ENCODE measurements around the gene ZNF428. TPM values are rescaled to one million over a fixed set of nuclear protein-coding genes. Genes with fewer than 3 reads are reported as not detected.

ZNF428 gene, protein sequence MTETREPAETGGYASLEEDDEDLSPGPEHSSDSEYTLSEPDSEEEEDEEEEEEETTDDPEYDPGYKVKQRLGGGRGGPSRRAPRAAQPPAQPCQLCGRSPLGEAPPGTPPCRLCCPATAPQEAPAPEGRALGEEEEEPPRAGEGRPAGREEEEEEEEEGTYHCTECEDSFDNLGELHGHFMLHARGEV
- total RNA-seq = 10 to 100 TPM; 24.1 to 37.8 TPM

- Histone ChIP-seq H3K4me3 (peak within 1 kb of the TSS; percentile 72), H3K36me3 (no peaks in the 10 kb centered on the region), H3K27ac (peak within 1 kb of the TSS; percentile 80 to 84), H3K4me1 (ENCODE audit: control insufficient read depth in 1 of 2, low read depth in 2 of 2) (peaks cover 0 to 16% of the 10 kb centered on the region in 2 donors), H3K27me3 (replicated peaks; ENCODE audit: insufficient read depth) (no peaks in the 10 kb centered on the region), H3K9me3 (no peaks in the 10 kb centered on the region)
- peak; percentile 35 for DNase-seq (ENCODE audit: low spot score)
- TF ChIP-seq, protein P1, sequence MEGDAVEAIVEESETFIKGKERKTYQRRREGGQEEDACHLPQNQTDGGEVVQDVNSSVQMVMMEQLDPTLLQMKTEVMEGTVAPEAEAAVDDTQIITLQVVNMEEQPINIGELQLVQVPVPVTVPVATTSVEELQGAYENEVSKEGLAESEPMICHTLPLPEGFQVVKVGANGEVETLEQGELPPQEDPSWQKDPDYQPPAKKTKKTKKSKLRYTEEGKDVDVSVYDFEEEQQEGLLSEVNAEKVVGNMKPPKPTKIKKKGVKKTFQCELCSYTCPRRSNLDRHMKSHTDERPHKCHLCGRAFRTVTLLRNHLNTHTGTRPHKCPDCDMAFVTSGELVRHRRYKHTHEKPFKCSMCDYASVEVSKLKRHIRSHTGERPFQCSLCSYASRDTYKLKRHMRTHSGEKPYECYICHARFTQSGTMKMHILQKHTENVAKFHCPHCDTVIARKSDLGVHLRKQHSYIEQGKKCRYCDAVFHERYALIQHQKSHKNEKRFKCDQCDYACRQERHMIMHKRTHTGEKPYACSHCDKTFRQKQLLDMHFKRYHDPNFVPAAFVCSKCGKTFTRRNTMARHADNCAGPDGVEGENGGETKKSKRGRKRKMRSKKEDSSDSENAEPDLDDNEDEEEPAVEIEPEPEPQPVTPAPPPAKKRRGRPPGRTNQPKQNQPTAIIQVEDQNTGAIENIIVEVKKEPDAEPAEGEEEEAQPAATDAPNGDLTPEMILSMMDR (IDR thresholded peaks at IDR 0.05) = no peak
- ATAC-seq (ENCODE audit: insufficient number of reproducible peaks, low FRiP score, low read depth) = peak; percentile 71
Measured at GRCh38 chr19:43619262-43620060, at the start of gene ZNF428. ZNF428 (minus strand) TSS chr19:43619629; CDS start chr19:43614304, 5,325 bp downstream.

- peak overlapping the region; percentile 97 for H3K4me3 ChIP-seq
- H3K9me3 ChIP-seq = no peaks in the 10 kb centered on the region
- peaks cover 3 to 17% of the 10 kb centered on the region in 2 donors for H3K4me1 ChIP-seq (ENCODE audit: control insufficient read depth in 1 of 2, low read depth in 2 of 2)
- DNase-seq (ENCODE audit: low spot score) (peak; percentile 98), ATAC-seq (ENCODE audit: insufficient number of reproducible peaks, low FRiP score, low read depth) (peak; percentile 99)
- no peaks in the 10 kb centered on the region for H3K27me3 ChIP-seq (replicated peaks; ENCODE audit: insufficient read depth)
- TF ChIP-seq, protein P1 (IDR thresholded peaks at IDR 0.05) = no peak
- peaks cover 7% of the 10 kb centered on the region for H3K36me3 ChIP-seq
- H3K27ac ChIP-seq = peak overlapping the region; percentile 87 to 89
Measured at GRCh38 chr19:43668406-43669109, 49.1 kb upstream of the ZNF428 start.

DNA sequence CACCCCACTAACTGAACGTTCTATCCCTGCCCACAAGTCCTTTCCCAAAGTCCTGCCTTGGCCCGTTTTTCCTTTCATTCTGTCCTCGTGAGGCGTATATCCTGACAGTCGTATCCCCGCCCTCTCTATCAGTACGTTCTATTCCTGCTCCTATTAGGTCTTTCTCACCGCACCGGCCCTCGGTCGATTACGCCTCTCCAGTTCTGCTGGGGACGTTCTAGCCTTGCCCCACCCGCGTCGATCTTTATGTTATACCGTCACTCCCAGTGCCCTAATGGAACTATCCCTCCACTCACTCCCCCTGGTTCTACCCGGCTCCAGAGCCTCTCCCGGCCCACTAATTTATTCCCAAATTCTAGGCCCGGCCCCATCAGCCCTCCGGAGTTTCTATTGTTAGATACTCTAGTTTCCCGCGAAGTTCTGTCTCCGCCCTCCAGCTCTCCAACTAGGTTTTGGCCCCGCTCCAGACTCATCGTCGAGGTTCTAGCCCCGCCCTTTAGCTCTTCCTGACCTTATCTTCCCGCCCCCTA lies 48.5 kb upstream of the ZNF428 start:
- peaks cover 7% of the 10 kb centered on the region for H3K36me3 ChIP-seq
- ATAC-seq (ENCODE audit: insufficient number of reproducible peaks, low FRiP score, low read depth) = no peak
- peak overlapping the region; percentile 97 for H3K4me3 ChIP-seq
- peak overlapping the region; percentile 8 to 40 for H3K27ac ChIP-seq
- TF ChIP-seq, protein P1 (IDR thresholded peaks at IDR 0.05) = no peak
- no peaks in the 10 kb centered on the region for H3K9me3 ChIP-seq
- H3K4me1 ChIP-seq (ENCODE audit: control insufficient read depth in 1 of 2, low read depth in 2 of 2) = peaks cover 3 to 17% of the 10 kb centered on the region in 2 donors
- no peak for DNase-seq (ENCODE audit: low spot score)
- no peaks in the 10 kb centered on the region for H3K27me3 ChIP-seq (replicated peaks; ENCODE audit: insufficient read depth)

DNA sequence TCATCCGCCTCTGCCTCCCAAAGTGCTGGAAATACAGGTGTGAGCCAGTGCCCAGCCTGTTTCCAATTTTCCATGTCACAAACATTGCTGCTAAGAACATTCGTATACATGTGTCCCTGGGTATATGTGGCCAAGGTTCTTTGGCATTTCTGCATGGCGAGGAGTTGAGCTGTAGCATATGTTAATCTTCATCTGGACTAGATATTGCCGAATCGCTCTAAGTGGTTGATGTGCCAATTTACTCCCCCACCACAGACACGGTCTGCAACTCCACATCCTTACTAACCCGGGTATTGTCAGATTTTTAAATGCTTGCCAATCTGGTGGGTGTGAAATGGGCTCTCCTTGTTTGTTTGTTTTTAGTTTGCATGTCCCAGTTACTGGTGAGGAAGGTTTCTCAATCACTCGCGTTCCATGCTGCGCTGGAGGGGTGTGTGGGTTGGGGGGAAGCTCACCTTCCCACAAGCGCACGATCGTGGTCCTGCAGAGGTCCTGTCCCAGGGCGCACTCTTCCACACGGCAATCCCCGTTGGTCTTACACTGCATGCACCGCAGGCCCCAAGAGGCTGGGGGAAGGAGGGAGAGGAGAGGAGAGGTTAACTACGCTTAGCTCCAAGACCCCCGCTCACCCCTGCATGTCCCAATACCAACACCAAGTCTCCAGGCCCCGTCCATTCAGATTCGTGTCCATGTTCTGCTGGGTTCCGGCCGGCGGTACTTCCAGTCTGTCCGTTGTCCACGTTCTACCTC lies 47.9 kb upstream of the ZNF428 start:
- peak overlapping the region; percentile 97 for H3K4me3 ChIP-seq
- H3K36me3 ChIP-seq = peaks cover 7% of the 10 kb centered on the region
- peak overlapping the region in 1 of 2 donors; percentile 40 for H3K27ac ChIP-seq
- peaks cover 3 to 17% of the 10 kb centered on the region in 2 donors for H3K4me1 ChIP-seq (ENCODE audit: control insufficient read depth in 1 of 2, low read depth in 2 of 2)
- TF ChIP-seq, protein P1 (IDR thresholded peaks at IDR 0.05) = no peak
- DNase-seq (ENCODE audit: low spot score) (no peak), ATAC-seq (ENCODE audit: insufficient number of reproducible peaks, low FRiP score, low read depth) (no peak)
- no peaks in the 10 kb centered on the region for H3K9me3 ChIP-seq
- no peaks in the 10 kb centered on the region for H3K27me3 ChIP-seq (replicated peaks; ENCODE audit: insufficient read depth)

Data from thoracic aorta (tissue), 2 donors.